ENCODE data around the gene KCNAB1. TPM values are rescaled to one million over a fixed set of nuclear protein-coding genes. Genes with fewer than 3 reads are reported as not detected.

The KCNAB1 gene
- total RNA-seq, 1 donor from 2014 or later, result 2.1 TPM

DNA sequence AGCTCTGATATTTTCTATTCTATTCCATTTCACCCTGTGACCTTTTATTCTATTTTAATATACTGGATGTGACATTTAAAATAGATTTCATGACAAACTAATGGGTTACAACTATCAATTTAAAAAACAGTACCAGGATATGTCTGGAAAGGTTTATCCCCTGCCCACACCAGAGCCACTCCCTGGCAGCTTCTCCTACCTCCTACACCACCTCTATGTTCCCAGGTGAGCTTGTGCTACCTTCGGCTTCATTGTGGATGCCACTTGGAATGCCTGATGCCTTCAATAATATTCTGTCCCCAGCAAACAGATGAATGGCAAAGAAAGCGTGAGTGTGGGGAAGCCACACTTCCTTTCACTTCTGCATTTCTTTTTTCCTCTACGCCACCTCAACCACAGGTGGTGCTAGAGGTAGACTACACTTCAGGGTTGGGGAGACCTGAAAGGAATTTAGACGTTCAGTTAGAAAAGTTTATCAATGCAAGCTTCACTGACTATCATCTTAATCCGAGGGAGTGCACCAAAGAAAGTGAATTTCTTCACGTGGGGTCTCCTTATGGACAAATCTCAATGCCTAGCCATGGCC lies 221.5 kb downstream of the KCNAB1 start:
- no peak overlapping the region for H3K4me3 Mint-ChIP-seq (ENCODE audit: low read depth)
- H3K27me3 Mint-ChIP-seq, result no peaks in the 10 kb centered on the region
- no peaks in the 10 kb centered on the region for H3K36me3 Mint-ChIP-seq (ENCODE audit: insufficient read depth)
- no peaks in the 10 kb centered on the region for H3K9me3 Mint-ChIP-seq (ENCODE audit: low read depth)
- TF ChIP-seq, protein P1, sequence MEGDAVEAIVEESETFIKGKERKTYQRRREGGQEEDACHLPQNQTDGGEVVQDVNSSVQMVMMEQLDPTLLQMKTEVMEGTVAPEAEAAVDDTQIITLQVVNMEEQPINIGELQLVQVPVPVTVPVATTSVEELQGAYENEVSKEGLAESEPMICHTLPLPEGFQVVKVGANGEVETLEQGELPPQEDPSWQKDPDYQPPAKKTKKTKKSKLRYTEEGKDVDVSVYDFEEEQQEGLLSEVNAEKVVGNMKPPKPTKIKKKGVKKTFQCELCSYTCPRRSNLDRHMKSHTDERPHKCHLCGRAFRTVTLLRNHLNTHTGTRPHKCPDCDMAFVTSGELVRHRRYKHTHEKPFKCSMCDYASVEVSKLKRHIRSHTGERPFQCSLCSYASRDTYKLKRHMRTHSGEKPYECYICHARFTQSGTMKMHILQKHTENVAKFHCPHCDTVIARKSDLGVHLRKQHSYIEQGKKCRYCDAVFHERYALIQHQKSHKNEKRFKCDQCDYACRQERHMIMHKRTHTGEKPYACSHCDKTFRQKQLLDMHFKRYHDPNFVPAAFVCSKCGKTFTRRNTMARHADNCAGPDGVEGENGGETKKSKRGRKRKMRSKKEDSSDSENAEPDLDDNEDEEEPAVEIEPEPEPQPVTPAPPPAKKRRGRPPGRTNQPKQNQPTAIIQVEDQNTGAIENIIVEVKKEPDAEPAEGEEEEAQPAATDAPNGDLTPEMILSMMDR (IDR thresholded peaks at IDR 0.05; ENCODE audit: unreplicated experiment), result no peak
- no peaks in the 10 kb centered on the region for H3K4me1 Mint-ChIP-seq (ENCODE audit: low read depth)
- no peak overlapping the region for H3K27ac Mint-ChIP-seq
- no peak for DNase-seq (ENCODE audit: low spot score, unreplicated experiment)

GRCh38 chr3:156344215-156344614 lies 223.8 kb downstream of the KCNAB1 start:
- H3K4me3 Mint-ChIP-seq (ENCODE audit: low read depth), result no peak overlapping the region
- no peak overlapping the region for H3K27ac Mint-ChIP-seq
- DNase-seq (ENCODE audit: low spot score, unreplicated experiment), result no peak
- H3K4me1 Mint-ChIP-seq (ENCODE audit: low read depth), result no peaks in the 10 kb centered on the region
- TF ChIP-seq, protein P1 (IDR thresholded peaks at IDR 0.05; ENCODE audit: unreplicated experiment), result no peak
- no peaks in the 10 kb centered on the region for H3K27me3 Mint-ChIP-seq
- H3K36me3 Mint-ChIP-seq (ENCODE audit: insufficient read depth), result no peaks in the 10 kb centered on the region
- H3K9me3 Mint-ChIP-seq (ENCODE audit: low read depth), result no peaks in the 10 kb centered on the region

DNA sequence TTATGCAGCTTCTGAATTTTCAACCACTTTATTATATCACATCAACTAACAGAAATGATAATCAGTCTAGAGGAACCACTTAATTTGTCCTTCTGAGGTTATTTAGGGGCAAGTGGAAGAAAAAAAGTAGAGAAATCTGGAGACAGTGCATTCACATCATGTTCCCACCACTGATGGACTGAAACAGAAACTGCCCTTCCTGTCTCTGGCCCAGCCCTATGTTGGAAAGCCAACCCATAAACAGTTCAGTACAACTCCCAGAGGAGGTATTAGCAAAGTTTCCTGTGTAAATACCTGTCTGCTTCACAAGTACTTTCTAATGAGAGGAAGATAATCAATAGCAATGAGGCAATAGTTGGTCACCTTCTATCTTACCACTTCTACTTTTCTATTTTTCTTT lies 228.7 kb downstream of the KCNAB1 start:
- Mint-ChIP-seq H3K4me3 (ENCODE audit: low read depth) (no peak overlapping the region), H3K4me1 (ENCODE audit: low read depth) (peaks cover 4% of the 10 kb centered on the region), H3K36me3 (ENCODE audit: insufficient read depth) (no peaks in the 10 kb centered on the region), H3K27me3 (peaks cover 6% of the 10 kb centered on the region), H3K9me3 (ENCODE audit: low read depth) (no peaks in the 10 kb centered on the region), H3K27ac (no peak overlapping the region)
- TF ChIP-seq, protein P1 (IDR thresholded peaks at IDR 0.05; ENCODE audit: unreplicated experiment), result no peak
- DNase-seq (ENCODE audit: low spot score, unreplicated experiment), result no peak

DNA sequence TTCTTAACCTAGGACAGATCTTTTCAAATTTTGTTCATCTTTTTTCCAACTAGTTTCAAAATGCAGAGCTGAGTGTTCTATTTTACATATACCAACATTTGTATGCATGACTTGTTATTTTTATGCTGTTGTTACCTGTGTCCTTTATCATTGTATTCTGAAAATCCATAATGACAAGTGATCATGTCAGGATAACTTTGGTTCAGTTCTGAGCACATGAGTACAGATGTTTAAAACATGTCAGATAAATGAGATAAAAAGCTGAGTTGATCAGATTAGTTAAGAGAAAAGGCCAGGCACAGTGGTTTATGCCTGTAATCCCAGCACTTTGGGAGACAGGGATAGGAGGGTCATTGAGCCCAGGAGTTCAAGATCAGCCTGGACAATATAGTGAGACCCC lies 229.6 kb downstream of the KCNAB1 start:
- no peaks in the 10 kb centered on the region for H3K9me3 Mint-ChIP-seq (ENCODE audit: low read depth)
- no peaks in the 10 kb centered on the region for H3K36me3 Mint-ChIP-seq (ENCODE audit: insufficient read depth)
- peaks cover 6% of the 10 kb centered on the region for H3K27me3 Mint-ChIP-seq
- TF ChIP-seq, protein P1 (IDR thresholded peaks at IDR 0.05; ENCODE audit: unreplicated experiment), result no peak
- H3K27ac Mint-ChIP-seq, result no peak overlapping the region
- no peak overlapping the region for H3K4me3 Mint-ChIP-seq (ENCODE audit: low read depth)
- DNase-seq (ENCODE audit: low spot score, unreplicated experiment), result no peak
- H3K4me1 Mint-ChIP-seq (ENCODE audit: low read depth), result peaks cover 4% of the 10 kb centered on the region

GRCh38 chr3:156350781-156351180 lies 230.4 kb downstream of the KCNAB1 start:
- DNase-seq (ENCODE audit: low spot score, unreplicated experiment), result no peak
- Mint-ChIP-seq H3K4me1 (ENCODE audit: low read depth) (peaks cover 4% of the 10 kb centered on the region), H3K27me3 (peaks cover 6% of the 10 kb centered on the region), H3K4me3 (ENCODE audit: low read depth) (no peak overlapping the region), H3K27ac (no peak overlapping the region), H3K9me3 (ENCODE audit: low read depth) (no peaks in the 10 kb centered on the region), H3K36me3 (ENCODE audit: insufficient read depth) (no peaks in the 10 kb centered on the region)
- TF ChIP-seq, protein P1 (IDR thresholded peaks at IDR 0.05; ENCODE audit: unreplicated experiment), result no peak

Measured in progenitor cell of endocrine pancreas (in vitro differentiated cells).